ENCODE results near the gene PBXIP1.
A peak's percentile ranks its signal among the peaks of the same experiment; 100 is the strongest.
"Not testable (repeated sequence)": the region's sequence is repeated elsewhere in the genome, so short reads cannot be mapped to it uniquely, and the experiment has no call there.

PBXIP1 gene

DNA sequence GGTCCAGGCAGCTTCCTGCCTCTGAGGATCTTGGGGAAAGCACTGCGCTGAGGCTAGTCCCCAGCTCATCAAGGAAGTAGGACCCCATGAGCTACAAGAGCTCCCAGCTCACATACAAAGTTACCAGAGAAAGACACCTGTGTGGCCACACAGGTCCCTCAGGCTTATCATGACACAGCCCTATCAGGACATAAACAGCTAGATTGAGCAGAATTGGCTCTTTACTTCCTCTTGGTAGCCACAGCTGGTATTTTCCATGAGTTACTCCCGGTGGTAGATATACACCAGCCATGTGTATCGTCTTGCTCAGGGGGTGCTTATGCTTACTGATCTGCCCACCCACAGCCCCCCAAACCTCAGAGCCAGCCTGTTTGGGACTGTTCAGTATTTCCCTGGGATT is 38.7 kb upstream of the PBXIP1 start:
- DNase-seq: no peak

DNA sequence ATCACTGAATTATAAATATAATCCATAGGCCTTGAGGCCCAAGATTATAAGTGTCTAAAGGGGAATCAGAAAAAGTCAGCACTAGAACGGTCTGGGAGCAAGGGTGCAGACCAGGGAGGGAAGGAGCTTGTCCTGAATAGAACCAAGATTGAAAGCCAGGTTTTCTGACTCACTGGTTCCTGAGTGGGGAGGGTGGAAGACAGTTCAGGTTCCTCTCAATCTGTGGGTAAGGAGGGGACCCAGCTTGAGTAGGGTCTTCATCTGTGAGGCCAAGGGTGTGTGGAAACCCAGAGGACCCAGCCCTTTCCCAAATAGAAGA is 38.3 kb upstream of the PBXIP1 start:
- DNase-seq: no peak

DNA sequence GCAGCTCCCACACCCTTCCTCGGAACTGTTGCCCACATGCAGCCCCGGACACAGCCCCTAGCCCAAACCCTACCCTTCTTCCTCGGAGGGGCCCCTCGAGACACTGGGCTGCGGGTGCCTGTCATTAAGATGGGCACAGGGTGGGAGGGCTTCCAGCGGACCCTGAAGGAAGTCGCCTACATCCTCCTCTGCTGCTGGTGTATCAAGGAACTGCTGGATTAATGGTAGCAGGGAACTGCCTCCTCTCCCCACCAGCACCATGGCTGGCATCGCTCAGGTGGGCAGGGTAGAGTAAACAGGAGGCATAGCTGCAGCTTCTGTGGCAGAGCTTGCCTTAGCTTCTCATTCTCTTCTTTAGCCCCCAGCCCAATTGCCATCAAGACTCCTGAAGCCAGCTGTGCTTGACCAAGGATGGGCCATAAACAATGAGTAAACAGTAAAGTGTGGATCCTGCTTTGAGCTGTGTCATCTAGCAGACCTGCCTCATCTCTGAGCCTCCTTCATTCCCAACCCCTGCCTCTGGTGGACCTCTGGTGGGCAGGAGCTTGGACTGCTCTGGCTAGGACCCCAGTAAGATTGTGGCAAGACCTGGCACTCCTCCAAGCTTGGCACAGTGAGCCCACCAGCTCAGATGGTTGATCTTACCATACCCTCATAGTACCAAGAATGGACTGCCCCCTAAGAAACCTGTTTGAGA is 37.8 kb upstream of the PBXIP1 start, which contains the start of gene LENEP:
LENEP (plus strand) TSS at position 15 of the 697 bp plus-strand sequence; CDS start at position 37, 22 bp downstream.
- DNase-seq: no peak

DNA sequence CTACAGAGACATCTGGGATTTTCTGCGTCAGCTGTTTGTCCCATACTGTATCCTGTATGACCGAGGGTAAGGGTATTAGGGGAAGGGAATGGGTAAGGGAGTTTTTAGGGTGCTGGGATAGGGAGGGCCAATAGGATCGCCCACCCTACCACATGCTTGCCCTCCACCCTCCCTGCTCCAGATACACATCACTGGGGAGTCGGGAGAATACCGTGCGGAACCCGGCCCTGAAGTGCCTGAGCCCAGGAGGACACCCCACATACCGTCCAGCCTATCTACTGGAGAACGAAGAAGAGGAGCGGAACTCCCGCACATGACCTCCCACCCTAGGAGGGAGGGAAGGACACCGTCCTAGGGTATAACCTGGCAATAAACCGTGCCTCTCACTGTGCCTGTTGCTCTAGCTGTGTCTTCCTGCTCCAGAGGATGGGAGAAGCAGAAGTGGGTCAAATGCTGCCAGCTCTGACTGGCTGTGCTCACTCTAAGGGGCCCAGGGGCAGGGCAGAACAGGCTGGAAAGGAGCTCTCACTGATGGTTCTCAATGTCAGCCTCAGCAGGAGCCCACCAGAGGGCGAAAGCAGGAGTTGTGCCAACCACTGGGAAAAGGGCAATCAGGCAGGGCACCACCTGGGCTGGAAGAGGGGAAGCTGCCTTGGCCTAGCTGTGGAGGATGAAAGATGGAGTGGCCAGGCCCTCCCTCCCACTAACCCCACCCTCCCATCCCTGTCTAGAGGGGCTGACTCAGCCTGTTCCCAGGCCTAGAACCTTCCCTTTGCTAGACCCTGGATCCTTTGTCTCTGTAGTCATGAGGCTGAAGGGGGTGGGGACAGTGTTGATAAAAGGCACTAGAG is 37.0 kb upstream of the PBXIP1 start:
- peak in 1 of 2 experiments; percentile 40 for DNase-seq

DNA sequence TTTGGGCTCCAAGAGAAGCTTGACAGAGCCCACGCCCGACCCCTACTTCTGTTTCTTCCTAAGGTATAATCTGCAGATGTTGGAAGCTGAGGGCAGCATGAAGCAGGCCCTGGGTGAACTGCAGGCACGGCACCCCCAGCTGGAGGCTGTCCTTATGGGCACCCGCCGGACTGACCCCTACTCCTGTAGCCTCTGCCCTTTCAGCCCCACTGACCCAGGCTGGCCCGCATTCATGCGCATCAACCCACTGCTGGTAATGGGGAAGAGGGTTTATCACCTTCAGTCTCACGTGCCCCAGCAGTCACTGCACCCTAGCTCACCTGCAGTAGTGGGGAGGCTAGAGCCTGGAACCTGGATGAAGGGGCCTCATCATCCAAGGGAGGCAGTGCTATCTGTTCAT is 34.4 kb upstream of the PBXIP1 start:
- no peak for DNase-seq

DNA sequence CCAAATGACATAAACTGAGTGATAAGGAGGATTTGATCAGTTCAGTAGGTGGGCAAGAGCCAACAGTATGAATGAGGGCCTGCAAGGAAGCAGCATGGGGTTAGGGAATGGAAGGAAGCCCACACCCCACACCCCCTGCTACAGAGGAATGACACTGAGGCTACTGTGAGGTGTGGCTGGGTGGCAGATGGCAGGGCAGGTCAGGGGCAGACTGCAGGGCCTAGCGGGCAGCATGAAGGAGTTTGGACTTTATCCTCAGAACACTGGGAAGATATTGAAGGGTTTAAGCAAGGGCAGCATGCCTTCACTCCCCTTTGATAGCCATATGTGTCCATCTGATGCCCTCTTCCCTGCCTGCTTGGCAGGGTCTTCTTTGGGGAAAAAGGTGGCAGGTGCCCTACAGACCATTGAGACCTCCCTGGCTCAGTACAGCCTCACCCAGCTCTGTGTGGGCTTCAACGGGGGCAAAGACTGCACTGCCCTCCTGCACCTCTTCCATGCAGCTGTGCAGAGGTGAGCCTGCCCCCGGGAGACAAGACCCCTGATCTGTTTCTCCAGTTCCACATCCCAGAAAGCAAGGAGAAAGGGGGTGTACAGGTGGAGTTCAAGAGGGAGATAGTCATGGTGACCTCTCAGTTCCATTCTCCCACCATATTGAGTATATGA is 33.4 kb upstream of the PBXIP1 start:
- no peak for DNase-seq

DNA sequence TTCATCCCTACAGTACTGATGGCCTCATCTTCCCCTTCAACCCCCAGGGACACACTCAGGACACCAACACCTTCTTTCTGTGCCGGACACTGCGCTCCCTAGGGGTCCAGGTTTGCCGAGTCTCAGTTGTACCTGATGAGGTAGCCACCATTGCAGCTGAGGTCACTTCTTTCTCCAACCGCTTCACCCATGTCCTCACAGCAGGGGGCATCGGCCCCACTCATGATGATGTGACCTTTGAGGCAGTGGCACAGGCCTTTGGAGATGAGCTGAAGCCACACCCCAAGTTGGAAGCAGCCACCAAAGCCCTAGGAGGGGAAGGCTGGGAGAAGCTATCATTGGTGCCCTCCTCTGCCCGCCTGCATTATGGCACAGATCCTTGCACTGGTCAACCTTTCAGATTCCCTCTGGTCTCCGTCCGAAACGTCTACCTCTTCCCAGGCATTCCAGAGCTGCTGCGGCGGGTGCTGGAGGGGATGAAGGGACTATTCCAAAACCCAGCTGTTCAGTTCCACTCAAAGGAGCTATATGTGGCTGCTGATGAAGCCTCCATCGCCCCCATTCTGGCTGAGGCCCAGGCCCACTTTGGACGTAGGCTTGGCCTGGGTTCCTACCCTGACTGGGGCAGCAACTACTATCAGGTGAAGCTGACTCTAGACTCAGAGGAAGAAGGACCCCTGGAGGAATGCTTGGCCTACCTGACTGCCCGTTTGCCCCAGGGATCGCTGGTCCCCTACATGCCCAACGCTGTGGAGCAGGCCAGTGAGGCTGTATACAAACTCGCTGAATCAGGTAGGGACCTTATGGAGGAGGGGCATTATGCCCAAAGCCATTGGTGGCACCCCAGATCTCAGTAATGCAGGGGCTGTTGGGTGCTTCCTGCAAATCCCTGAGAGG is 32.4 kb upstream of the PBXIP1 start:
- DNase-seq: no peak

DNA sequence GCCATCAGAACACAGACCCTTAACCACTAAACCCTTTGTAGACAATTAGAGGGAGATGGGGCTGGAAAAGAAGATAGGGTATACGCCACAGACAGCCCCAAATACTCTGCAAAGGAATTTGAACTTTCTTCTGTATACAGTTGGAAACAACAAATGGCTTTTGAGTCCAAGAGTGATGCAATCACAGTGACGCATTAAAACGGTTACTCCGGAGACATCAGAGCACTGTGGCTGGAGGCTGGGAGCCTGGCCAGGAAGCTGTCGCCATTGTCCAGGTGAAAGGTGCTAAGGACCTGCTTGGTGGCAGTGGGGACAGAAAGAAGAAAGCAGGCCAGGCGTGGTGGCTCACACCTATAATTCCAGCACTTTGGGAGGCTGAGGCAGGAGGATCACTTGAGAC is 31.4 kb upstream of the PBXIP1 start:
- no peak for DNase-seq

DNA sequence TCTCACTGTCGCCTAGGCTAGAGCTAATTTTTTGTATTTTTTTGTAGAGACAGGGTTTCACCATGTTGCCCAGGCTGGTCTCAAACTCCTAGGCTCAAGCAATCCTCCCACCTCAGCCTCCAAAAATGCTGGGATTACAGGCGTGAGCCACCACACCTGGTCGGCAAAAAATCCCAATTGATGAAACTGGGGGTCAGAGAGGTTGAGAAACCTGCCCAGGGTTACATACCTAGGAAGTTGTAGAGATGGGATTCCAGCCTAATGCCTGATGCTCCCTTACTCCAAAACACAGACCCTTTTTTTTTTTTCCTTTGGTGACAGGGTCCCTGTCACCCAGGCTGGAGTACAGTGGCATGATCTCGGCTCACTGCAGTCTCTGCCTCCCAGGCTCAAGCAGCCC is 30.8 kb upstream of the PBXIP1 start:
- not testable (repeated sequence) for DNase-seq

DNA sequence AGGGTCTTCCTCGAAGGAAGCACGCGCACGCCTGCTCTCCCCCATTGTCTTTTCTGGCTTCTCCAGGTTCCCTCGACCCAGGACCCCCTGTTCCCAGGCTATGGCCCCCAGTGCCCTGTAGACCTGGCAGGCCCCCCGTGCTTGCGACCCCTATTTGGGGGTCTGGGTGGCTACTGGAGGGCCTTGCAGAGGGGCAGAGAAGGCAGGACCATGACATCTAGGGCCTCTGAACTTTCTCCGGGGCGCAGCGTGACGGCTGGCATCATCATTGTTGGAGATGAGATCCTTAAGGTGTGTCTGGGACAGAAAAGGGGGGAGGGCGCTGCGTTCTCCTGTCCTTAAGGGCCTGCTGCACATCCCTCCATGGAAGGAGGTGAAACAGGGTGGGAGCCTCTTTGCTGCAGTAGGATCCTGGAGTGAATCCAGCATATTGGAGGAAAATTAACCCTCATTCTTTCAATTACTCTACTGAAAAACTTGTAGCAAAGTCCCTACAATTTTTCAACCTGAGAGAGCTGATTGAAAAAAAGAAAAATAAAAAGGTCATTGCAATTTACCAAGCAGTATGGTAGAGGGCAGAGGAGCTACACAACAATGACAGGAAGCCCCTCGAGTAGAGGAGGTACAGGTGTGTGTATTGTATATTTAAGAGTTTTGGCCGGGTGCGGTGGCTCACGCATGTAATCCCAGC is 28.0 kb upstream of the PBXIP1 start:
- no peak for DNase-seq

DNA sequence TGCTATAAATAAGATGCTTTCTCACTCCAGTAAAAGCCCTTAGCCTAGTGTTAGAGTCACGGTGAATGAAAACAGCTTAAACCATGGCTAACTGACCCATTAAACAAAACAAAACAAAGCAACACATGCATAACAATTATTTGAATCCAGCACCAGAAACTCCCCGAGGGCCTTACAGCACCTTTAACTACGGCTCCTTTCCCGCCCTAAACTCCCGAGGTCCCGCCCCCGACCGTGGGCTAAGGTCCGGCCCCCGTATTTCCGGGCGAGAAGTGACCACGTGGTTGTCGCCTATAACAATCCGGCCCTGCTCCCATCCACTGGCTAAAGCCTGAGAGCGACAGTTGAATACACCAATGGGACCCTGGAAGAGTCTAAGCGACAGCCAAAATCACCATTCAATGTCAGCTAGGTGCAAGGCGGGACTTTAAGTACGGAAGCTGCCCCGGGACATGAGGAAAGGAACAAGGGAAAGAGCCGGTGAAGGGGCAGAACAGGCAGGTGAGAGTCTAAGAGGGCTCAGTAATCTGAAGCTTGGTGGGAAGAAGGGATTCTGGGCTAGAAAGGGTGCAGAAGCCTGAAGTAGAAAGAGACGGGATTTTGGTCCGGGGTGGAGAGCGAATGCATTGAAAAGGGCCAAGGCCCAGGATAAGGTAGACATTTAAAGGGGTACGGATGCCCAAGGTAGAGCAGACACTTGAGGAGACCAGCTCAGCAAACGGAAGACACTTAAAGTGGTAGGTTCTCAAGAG is 27.2 kb upstream of the PBXIP1 start, which contains the start of gene FLAD1:
FLAD1 (plus strand) TSS at position 448 of the 752 bp plus-strand sequence. CDS start 351 bp downstream, outside the sequence.
- peak; percentile 100 for DNase-seq

DNA sequence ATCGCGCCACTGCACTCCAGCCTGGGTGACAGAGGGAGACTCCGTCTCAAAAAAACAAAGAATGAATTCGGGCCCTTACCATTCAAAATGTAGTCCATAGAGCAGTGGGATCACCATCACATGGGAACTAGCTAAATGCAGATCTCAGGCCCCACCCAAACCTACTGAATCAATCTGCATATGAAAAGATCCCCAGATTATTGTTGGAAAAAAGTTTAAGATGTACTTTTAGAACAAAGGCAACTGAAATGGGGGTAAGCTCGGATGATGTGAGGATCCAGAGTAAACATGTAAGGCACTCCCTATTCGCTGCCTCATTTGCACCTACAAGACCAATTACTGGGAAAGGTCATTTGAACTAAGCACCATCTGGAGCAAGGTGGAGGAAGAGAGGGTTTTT is 26.4 kb upstream of the PBXIP1 start:
- no peak for DNase-seq

DNA sequence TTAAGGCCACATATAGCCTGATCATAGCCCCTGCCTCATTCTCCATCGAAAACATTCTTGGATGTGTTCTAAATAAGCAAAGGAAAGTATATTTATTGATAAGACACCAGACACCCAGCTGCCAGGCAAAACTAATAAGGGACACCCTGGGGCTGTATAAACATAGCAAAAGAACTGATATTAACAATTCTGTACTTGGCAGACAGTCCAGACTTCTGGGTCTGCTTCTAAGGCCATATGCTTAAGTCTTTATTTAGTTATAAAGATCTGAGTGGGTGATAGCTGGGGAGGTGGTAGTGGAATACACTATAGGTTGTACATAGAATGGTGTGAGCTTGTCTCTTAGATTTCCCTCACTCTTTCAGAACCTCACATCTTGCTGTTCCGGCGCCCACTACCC is 22.5 kb upstream of the PBXIP1 start:
- no peak for DNase-seq

DNA sequence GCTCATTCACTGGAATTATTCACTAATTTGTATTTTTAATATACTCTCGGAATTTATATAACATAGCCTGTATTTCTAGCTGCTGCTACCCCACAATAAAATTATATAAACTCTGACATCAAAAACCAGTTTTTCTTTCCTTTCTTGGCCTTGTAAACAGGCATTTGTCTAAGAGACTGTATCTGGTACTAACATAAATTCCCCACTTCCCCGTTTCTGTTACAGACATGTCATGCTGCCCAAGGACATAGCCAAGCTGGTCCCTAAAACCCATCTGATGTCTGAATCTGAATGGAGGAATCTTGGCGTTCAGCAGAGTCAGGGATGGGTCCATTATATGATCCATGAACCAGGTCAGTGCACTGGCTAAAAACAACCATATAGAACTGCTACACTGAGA is 21.9 kb upstream of the PBXIP1 start:
- not testable (repeated sequence) for DNase-seq

DNA sequence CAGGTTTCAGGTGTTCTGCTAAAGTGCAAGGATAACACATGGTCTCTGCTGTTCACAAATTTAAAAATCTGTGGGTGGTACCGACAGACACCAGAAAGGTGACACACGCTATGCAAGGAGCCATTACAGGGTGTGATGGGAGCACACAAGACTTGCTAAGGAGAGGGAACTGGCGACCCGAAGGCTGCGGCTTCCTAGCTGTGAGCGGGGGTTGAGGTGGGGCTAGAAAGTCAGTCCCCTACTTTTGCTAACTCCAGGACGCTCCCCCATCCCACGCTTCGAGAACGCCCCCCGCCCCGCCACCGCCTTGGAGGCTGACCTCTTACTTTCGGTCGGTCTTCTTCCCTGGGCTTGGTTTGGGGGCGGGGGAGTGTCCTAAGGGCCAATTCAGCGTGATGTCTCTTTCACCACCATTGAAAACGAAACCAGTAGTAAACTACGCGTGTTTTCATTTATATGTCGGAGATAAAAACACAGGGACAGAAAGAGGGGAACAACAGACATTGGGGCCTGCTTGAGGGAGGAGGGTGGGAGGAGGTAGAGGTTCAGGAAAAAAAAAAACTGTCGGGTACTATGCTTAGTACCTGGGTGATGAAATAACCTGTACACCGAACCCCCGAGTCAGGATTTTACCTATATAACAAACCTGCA is 19.6 kb upstream of the PBXIP1 start:
- DNase-seq: peak; percentile 48 to 50

DNA sequence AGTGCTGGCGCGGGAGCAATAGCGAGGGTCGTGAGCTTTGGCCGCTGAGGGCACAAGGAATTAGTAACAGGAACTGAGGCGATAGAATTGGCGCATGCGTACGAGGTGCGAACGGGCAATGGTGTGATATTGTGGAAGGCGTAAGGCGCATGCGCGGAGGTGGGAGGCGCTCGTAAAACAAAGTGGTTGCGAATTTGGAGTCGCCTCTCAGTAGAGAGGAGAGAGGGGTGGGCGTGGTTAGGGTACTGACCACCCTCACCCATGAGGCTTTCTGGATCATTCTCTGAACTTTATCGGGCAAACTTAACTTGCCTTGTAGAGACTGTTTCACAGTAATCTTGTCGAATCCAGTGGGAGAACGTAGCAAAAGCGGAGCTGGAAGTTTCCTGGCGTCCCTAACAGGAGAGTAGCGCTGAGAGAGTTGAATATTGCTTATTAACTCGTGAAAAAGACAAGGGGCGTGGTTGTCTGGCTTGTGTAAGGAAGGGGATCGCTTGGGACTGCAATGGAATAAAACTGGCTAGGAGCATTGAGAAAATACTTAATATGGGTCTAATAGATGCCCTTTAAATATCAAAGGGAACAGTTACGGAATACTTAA is 19.0 kb upstream of the PBXIP1 start:
- DNase-seq: peak; percentile 94 to 98

DNA sequence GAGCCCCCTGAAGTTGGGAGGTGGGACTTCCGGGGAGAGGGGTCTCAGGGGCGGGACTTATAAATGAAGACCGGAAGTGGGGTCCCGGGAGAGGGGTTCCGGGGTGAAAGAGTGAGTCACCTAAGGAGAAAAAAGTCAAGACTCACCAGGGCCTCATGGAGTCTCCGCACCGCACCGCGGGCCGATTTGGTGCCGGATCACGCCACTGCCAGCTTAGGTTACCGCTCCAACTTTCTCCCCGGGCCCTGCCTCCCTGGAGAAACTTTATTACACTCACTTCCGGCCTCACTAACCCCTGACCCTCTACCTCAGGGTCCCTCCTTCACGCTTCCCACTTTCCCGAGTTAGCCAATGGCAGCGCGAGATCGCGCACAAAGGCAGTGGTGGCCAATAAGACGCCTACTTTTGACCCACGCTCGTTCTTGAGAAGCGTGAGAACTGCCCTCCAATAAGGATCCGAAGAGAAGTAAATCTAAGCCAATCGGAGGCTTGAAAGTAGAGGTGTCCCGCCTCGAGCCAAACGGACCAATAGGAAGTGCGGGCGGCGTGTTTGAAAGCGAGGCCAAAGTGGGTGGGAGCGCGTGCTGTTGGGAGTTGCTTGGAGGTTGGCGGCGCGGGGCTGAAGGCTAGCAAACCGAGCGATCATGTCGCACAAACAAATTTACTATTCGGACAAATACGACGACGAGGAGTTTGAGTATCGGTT is 18.4 kb upstream of the PBXIP1 start, which contains the start of gene CKS1B:
CKS1B (plus strand) TSS at position 580 of the 706 bp plus-strand sequence; CDS start at position 645, 65 bp downstream.
- DNase-seq: peak; percentile 100

DNA sequence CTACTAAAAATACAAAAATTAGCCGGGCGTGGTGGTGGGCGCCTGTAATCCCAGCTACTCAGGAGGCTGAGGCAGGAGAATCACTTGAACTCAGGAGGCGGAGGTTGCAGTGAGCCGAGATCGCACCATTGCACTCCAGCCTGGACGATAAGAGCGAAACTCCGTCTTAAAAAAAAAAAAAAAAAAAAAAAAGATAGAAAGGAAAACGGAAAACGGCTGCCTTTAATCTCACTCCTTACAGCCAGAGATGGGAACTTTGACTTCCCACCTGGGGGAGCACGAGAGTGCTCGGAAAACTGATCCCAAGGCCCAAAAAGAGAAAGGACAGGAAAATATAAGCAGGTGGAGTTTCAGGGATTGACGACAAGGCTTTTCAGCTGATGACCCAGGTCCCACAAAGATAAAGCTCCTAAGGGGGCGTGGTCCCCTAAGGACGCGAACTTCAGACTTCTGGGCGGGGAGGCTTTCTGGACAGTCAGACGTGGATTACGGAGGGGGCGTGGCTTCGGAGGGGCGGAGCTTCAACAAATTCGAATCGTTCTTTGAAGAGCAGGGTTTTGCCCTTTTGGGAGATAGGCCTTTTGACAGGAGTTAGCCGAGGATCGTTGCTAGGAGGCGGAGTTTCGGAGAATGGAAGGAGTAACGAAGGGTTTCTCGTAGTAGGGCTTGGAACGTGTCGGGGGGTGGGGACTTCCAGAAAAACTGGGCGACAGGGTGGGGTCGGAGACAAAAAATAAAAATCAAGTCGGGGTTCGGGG is 17.6 kb upstream of the PBXIP1 start:
- peak; percentile 94 to 96 for DNase-seq

All from Kasumi-1 (cell line).